Activated CD8-positive, alpha-beta memory T cell treated with anti-CD3 and anti-CD28 coated beads for 4 hours (primary cell): Measurements from ENCODE around the gene RTP1.
"Not testable (repeated sequence)": the region's sequence is repeated elsewhere in the genome, so short reads cannot be mapped to it uniquely, and the experiment has no call there.

Experiments
- DNase-seq, 2 donors: peaks; one replicate each; pipeline ENCODE4 v3.0.0-alpha.2; 2020; ENCODE audit warnings: low read depth in 2 of 2

RTP1 gene

GRCh38 chr3:187197335-187197649, at the start of gene RTP1:
Gene RTP1 (plus strand): TSS chr3:187197486. CDS start chr3:187197516, 30 bp downstream.
- no peak for DNase-seq

- DNase-seq: no peak
Measured at GRCh38 chr3:187150186-187150585, 47.1 kb upstream of the RTP1 start.

GRCh38 chr3:187150599-187150998, 46.7 kb upstream of the RTP1 start:
- peak; percentile 33 to 39 for DNase-seq

- DNase-seq: no peak
Measured at GRCh38 chr3:187161556-187161955, 35.7 kb upstream of the RTP1 start.

GRCh38 chr3:187162265-187162953, 34.9 kb upstream of the RTP1 start:
- DNase-seq: no peak

- DNase-seq: peak; percentile 1 to 6
Measured at GRCh38 chr3:187165144-187165543, 32.1 kb upstream of the RTP1 start.

GRCh38 chr3:187166750-187167149, 30.5 kb upstream of the RTP1 start:
- no peak for DNase-seq

GRCh38 chr3:187167777-187168176, 29.5 kb upstream of the RTP1 start:
- DNase-seq: no peak

GRCh38 chr3:187169231-187169960, 27.9 kb upstream of the RTP1 start:
- DNase-seq: no peak

- DNase-seq: not testable (repeated sequence)
Measured at GRCh38 chr3:187170911-187171310, 26.4 kb upstream of the RTP1 start.

- DNase-seq: no peak
Measured at GRCh38 chr3:187172929-187173328, 24.4 kb upstream of the RTP1 start.

GRCh38 chr3:187181454-187182170, 15.7 kb upstream of the RTP1 start:
- no peak for DNase-seq

- DNase-seq: no peak
Measured at GRCh38 chr3:187183210-187183862, 13.9 kb upstream of the RTP1 start.

GRCh38 chr3:187183903-187184302, 13.4 kb upstream of the RTP1 start:
- no peak for DNase-seq

- no peak for DNase-seq
Measured at GRCh38 chr3:187185759-187186158, 11.5 kb upstream of the RTP1 start.

GRCh38 chr3:187186375-187186774, 10.9 kb upstream of the RTP1 start:
- DNase-seq: no peak

- DNase-seq: no peak
Measured at GRCh38 chr3:187186801-187187421, 10.4 kb upstream of the RTP1 start.

- no peak for DNase-seq
Measured at GRCh38 chr3:187188931-187189330, 8.4 kb upstream of the RTP1 start.

- no peak for DNase-seq
Measured at GRCh38 chr3:187191271-187191670, 6.0 kb upstream of the RTP1 start.

GRCh38 chr3:187193181-187193580, 4.1 kb upstream of the RTP1 start:
- DNase-seq: no peak

GRCh38 chr3:187196573-187197334, 532 bp upstream of the RTP1 start:
- DNase-seq: no peak
